Esophagus squamous epithelium (tissue), 5 donors: ENCODE data around the gene EIF5A. TPM values are rescaled to one million over a fixed set of nuclear protein-coding genes. Genes with fewer than 3 reads are reported as not detected.
A peak's percentile ranks its signal among the peaks of the same experiment; 100 is the strongest.

Source experiments
- DNase-seq: peaks from one replicate; lab custom pipeline; 2025; lab: John Stamatoyannopoulos, UW
- H3K27ac ChIP-seq, 4 donors: fragments of 200-600 bp; sonication (generic); one replicate each; pipeline ENCODE4 v1.5.1; 2016 to 2019; ENCODE audit warnings: mild to moderate bottlenecking in 1 of 4
- H3K27me3 ChIP-seq, 4 donors: fragments of 200-600 bp; sonication (generic); 1 replicate in 3 of 4; 2 replicates in 1 of 4; pipeline versions ENCODE4 v1.5.1 to v1.6.0; 2017 to 2021; ENCODE audit warnings: antibody characterized with exemption in 1 of 4
- H3K36me3 ChIP-seq, 3 donors: fragments of 200-600 bp; sonication (generic); one replicate each; pipeline ENCODE4 v1.5.1; 2016 to 2019
- H3K4me1 ChIP-seq, 3 donors: fragments of 200-600 bp; sonication (generic); one replicate each; pipeline ENCODE4 v1.5.1; 2017 to 2019
- H3K4me3 ChIP-seq, 4 donors: fragments of 200-600 bp; sonication (generic); 1 replicate in 3 of 4; 2 replicates in 1 of 4; pipeline ENCODE4 v1.5.1; 2016 to 2019; ENCODE audit warnings: mild to moderate bottlenecking in 2 of 4, moderate library complexity in 1 of 4
- H3K9me3 ChIP-seq, 3 donors: fragments of 200-600 bp; sonication (generic); one replicate each; pipeline ENCODE4 v1.5.1; 2016 to 2019
- POLR2A ChIP-seq, 4 donors: fragments of 450-650 bp; IDR thresholded peaks; one replicate each; pipeline ENCODE4 v1.6.1; 2017; ENCODE audit warnings: antibody characterized with exemption in 4 of 4, mild to moderate bottlenecking in 4 of 4, moderate library complexity in 3 of 4
- WGBS, 2 donors: methylation state at CpG; one replicate each; pipeline ENCODE4 v1.1.5; 2018; 5-methylcytosine and 5-hydroxymethylcytosine counted together
- intact Hi-C: fragments of 100-400 bp; cut with DNase I; formaldehyde crosslinking; loops from one replicate; pipeline ENCODE4 v1.15.0; 2022
- total RNA-seq, 4 donors: library from RNA; depleted of rRNA; stranded (reverse); fragments of >200 nt; gene quantifications; one replicate each; pipeline ENCODE4 v1.1.0, GENCODE V29; 2016
- TF ChIP-seq, protein P1 (sequence below), 6 experiments: fragments of 450-650 bp in 4 of 6; fragments of 200-600 bp in 2 of 6; sonication (generic) in 2 of 6; IDR thresholded peaks; one replicate each; pipeline ENCODE4 v1.5.1; 2016 to 2019; ENCODE audit warnings: antibody characterized with exemption in 6 of 6, mild to moderate bottlenecking in 4 of 6, moderate library complexity in 4 of 6
- donor health status: DM: yes; HTN: yes; CAD: no.

EIF5A gene
- total RNA-seq, 4 donors from 2014 or later, result 324 to 543 (median 394) TPM

- Histone ChIP-seq H3K9me3 (no peaks in the 10 kb centered on the region), H3K4me3 (no peak overlapping the region), H3K36me3 (no peaks in the 10 kb centered on the region), H3K27me3 (peaks cover 0 to 71% (median 0%) of the 10 kb centered on the region in 4 donors), H3K27ac (peak overlapping the region; percentile 52 to 84 (median 67)), H3K4me1 (peaks cover 32 to 57% (median 37%) of the 10 kb centered on the region in 3 donors)
- TF ChIP-seq, protein P1, sequence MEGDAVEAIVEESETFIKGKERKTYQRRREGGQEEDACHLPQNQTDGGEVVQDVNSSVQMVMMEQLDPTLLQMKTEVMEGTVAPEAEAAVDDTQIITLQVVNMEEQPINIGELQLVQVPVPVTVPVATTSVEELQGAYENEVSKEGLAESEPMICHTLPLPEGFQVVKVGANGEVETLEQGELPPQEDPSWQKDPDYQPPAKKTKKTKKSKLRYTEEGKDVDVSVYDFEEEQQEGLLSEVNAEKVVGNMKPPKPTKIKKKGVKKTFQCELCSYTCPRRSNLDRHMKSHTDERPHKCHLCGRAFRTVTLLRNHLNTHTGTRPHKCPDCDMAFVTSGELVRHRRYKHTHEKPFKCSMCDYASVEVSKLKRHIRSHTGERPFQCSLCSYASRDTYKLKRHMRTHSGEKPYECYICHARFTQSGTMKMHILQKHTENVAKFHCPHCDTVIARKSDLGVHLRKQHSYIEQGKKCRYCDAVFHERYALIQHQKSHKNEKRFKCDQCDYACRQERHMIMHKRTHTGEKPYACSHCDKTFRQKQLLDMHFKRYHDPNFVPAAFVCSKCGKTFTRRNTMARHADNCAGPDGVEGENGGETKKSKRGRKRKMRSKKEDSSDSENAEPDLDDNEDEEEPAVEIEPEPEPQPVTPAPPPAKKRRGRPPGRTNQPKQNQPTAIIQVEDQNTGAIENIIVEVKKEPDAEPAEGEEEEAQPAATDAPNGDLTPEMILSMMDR (IDR thresholded peaks at IDR 0.05), result no peak
- TF ChIP-seq POLR2A (IDR thresholded peaks at IDR 0.05), result no peak
- no peak for DNase-seq
- 20 to 40% methylated on average over 1 of the region's 2 CpGs for WGBS, 2 donors
- intact Hi-C loops, result no loop called here
These were observed 15.2 kb upstream of the EIF5A start for GRCh38 chr17:7292194-7292593.

DNA sequence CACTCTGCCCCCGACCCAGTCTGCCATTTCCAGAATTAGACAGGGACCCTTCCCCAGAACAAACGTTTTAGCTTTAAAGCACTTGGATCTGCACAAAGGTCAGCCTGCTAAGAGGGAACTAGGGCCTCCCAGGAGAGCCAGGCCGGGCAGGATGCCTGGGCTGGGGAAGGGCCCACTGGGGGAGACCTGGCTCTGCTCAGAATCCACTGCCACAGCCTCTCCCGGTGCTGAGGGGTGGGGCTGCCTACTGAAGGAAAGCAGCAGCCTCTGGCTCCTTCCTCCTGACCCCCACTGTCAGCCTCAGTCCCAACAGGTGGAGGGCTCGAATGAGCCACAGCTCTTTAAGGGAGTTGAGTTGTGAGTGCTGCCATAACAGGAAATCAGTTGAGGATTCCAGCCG is 14.7 kb upstream of the EIF5A start:
- 4 to 24% methylated on average over 3 to 4 of the region's 6 CpGs for WGBS, 2 donors
- no peaks in the 10 kb centered on the region for H3K36me3 ChIP-seq
- H3K27me3 ChIP-seq, result peaks cover 0 to 70% (median 0%) of the 10 kb centered on the region in 4 donors
- intact Hi-C loops, result no loop called here
- no peaks in the 10 kb centered on the region for H3K9me3 ChIP-seq
- no peak overlapping the region for H3K4me3 ChIP-seq
- no peak for DNase-seq
- H3K4me1 ChIP-seq, result peaks cover 32 to 57% (median 37%) of the 10 kb centered on the region in 3 donors
- TF ChIP-seq, protein P1 (IDR thresholded peaks at IDR 0.05), result no peak
- TF ChIP-seq POLR2A (IDR thresholded peaks at IDR 0.05), result no peak
- peak overlapping the region; percentile 52 to 84 (median 67) for H3K27ac ChIP-seq

- Histone ChIP-seq H3K4me1 (peaks cover 32 to 57% (median 37%) of the 10 kb centered on the region in 3 donors), H3K9me3 (no peaks in the 10 kb centered on the region), H3K27me3 (peaks cover 0 to 66% (median 0%) of the 10 kb centered on the region in 4 donors), H3K36me3 (no peaks in the 10 kb centered on the region), H3K4me3 (no peak overlapping the region), H3K27ac (peak overlapping the region; percentile 52 to 84 (median 67))
- no peak for DNase-seq
- intact Hi-C loops, result no loop called here
- WGBS, 2 donors, result 34 to 80% methylated on average over 3 of the region's 11 CpGs
- no peak for TF ChIP-seq POLR2A (IDR thresholded peaks at IDR 0.05)
- TF ChIP-seq, protein P1 (IDR thresholded peaks at IDR 0.05), result no peak
These were observed 14.3 kb upstream of the EIF5A start for GRCh38 chr17:7293159-7293558.

DNA sequence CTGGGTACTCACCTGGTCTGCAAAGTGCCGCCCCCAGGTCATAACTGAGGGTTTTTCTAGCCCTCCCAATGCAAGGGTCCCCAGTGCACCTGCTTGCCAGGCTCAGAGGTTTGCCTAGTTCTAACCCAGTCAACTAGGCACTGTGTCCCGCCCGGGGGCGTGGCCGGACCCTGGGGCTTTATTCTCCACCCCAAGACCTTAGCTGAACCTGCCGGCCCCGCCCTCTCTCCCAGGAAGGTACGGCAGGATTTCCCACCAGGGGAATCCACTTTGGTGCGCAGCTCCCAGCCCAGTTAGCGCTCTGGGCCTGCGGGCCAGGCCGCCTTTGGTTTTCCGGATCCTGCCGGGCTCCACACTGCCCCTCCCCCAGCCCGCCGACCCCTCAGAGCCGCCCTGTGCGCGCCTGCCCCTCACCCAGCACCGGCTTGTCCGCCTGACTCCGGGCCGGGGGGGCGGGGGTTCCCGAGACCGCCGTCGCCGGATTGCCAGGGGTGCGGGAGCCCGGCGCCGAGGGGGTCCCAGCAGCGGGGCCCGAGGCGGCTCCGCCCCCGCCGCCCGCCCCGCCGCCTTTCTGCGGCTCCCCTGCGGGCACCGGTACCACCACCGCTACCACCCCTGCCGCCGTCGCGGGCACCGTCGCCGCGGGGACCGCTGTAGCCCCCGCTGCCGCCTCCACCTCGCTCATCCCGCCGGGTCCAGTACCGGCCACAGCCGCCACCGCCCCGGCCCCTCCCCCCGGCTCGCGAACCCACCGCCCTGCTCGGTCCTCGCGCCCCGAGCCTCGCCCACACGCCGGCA is 13.4 kb upstream of the EIF5A start:
- H3K4me3 ChIP-seq, result peak overlapping the region; percentile 12 to 62 (median 40)
- WGBS, 2 donors, result 26 to 30% methylated on average over 2 to 8 of the region's 75 CpGs
- peak overlapping the region; percentile 34 to 84 (median 67) for H3K27ac ChIP-seq
- H3K27me3 ChIP-seq, result peaks cover 0 to 63% (median 0%) of the 10 kb centered on the region in 4 donors
- no peak for DNase-seq
- intact Hi-C loops, result no loop called here
- peaks cover 32 to 57% (median 37%) of the 10 kb centered on the region in 3 donors for H3K4me1 ChIP-seq
- H3K9me3 ChIP-seq, result no peaks in the 10 kb centered on the region
- no peaks in the 10 kb centered on the region for H3K36me3 ChIP-seq
- TF ChIP-seq, protein P1 (IDR thresholded peaks at IDR 0.05), result no peak
- no peak for TF ChIP-seq POLR2A (IDR thresholded peaks at IDR 0.05)

DNA sequence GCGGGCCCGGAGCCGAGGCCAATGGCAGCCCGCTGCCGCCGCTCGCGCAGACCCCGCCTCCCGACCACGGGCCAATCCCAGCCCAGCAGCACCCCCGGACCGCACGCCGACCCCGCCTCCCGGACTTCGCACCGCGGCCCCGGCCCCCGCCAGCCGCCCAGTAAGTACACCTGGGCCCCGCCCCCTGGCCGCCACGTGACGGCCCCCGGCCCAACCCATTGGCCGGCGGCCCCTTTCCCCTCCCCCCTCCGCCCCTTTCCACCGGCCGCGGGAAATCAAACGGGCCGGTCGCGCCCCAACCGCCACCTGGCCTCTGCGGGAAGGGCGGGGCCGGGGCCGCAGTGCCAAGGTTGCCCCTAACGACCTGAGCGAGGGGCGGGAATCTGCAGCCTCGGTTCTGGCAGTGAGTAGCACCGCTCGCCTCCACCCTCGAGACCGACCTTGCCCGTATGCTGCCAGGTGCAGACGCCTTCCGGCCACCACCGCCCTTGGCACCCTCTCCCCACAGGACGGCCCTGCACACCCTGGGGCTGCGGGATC is 12.7 kb upstream of the EIF5A start, which contains the start of gene YBX2:
Gene YBX2 (minus strand): TSS at position 26 of the 540 bp plus-strand sequence. CDS start 139 bp downstream, outside the sequence.
- no peaks in the 10 kb centered on the region for H3K36me3 ChIP-seq
- intact Hi-C loops, result no loop called here
- TF ChIP-seq POLR2A (IDR thresholded peaks at IDR 0.05), result no peak
- H3K4me3 ChIP-seq, result peak within 1 kb of the TSS; percentile 12 to 62 (median 40)
- H3K27ac ChIP-seq, result peak within 1 kb of the TSS; percentile 34 to 84 (median 67)
- 0 to 17% methylated on average over 2 to 6 of the region's 57 CpGs for WGBS, 2 donors
- DNase-seq, result no peak
- H3K9me3 ChIP-seq, result no peaks in the 10 kb centered on the region
- peaks cover 0 to 58% (median 0%) of the 10 kb centered on the region in 4 donors for H3K27me3 ChIP-seq
- peaks cover 32 to 57% (median 37%) of the 10 kb centered on the region in 3 donors for H3K4me1 ChIP-seq
